Glomerular visceral epithelial cell (primary cell): ENCODE data around the gene ADGRL2.

ENCODE experiments used
- DNase-seq: peaks from one replicate; pipeline ENCODE4 v3.0.0-alpha.2; 2016; ENCODE audit errors: extremely low spot score

The ADGRL2 gene

DNA sequence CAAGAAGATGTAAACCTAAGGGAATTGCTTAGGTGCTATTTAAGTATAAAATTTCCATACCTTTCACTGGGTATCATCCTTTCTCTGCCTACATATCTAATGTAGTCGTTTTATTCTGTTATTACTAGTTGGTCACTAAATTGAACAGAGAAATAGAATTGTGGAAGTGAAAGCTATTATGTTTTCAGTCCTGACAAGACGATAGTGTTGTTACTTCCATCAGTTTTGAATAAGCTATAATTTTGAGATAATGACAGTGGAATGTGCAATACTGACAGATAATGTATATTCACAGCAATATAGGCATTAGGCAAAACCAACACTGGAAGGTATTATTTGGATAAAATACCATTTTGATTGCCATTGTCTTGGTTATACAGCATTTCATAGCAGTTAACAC lies 181.8 kb downstream of the ADGRL2 start:
- no peak for DNase-seq

DNA sequence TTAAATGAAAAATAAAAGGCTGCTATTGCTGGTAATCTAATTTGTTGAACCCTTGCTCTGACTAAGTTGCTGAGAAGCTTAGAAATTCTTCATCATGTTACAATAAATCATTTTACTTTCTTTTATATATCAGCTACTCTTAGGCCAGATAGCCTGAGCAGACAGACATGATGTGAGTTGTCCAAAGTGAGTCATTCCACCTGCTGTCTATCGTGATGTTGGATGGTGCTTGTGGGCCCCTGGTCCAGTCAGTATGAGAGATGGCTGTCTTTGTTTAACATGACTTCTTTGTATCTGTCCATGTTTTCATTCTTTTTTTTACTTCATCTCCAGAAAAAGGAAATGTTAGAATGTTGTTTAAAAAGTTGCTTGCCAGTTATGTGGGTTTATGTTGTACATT lies 188.8 kb downstream of the ADGRL2 start:
- no peak for DNase-seq

DNA sequence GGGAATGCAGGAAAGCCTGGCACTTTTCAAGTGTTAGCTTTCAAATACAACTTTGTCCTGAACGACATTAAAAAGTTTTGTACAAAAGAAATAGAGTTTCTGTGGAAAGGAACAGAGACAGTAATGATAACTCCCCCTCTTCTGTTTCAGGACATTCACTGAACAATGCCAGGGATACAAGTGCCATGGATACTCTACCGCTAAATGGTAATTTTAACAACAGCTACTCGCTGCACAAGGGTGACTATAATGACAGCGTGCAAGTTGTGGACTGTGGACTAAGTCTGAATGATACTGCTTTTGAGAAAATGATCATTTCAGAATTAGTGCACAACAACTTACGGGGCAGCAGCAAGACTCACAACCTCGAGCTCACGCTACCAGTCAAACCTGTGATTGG lies 189.5 kb downstream of the ADGRL2 start:
- no peak for DNase-seq

DNA sequence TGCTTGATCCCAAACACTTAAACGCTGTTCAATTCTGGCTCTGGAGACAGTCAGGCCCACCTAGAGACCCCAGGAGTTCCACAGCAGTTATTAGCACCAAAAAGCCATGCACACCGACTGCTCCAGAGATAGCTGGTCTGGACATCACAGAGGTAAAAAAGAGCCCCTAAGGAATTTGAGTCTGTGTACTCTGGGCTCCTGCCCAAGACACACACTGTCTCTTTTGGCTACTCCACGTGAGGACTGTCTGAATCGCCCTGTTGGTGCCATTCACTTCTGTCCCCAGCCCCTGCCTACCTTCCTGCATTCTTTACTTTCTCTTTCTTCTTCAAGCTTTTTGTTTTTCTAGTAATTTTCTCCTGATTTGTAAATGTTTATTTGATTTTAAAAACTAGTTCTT lies 197.4 kb downstream of the ADGRL2 start:
- no peak for DNase-seq

DNA sequence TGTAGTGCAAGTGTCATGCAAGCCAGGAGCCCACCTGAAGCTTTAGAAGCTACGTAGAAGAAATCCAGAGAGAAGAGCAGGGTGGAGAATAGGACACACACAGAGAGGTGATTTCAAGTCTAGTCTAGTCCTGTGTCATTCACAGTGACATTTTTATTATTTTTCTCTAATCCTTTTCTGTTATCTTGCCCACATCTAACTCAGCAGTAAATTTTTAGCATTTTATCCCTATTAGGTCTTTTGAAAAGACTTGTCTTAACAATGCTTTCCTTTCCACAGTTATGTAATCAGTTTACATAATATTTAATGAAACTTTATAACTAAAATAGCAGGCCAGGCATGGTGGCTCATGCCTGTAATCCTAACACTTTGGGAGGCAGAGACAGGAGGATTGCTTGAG lies 198.6 kb downstream of the ADGRL2 start:
- no peak for DNase-seq

DNA sequence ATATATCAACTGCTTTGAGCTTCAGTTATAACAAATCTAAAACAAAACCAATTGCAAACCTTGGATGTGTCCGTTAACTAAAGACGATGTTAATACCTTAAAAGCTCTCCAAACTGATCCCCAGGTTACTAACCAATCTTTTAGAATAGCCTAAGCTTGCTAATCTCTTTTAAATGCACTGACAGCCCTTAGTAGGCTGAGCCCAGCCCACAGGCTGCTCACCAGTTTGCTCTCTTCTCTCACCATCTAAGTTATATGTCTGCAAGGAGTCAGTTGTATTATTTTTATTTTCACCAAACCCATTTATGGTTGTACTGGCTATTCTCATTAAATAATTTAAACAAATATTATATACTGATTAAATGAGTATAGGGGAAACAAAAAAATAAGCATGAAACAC lies 199.5 kb downstream of the ADGRL2 start:
- no peak for DNase-seq

DNA sequence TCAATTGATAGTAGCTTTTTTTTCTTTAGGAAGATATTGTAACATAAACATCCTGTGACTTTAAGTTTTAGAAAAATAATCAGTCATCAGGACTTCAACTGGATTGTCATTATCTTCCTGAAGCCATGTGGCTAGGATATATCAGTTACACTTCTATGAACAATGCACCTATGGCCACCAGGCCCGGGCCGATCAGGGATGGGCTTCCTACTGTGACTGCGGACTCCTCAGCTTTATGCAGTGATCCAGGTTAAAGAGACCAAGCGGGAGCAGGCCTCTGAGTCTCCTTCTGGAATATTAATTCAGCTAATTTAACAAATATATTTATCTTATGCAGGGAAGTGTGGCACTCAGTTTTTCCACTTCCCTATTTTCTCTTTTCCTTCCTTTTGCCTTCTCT lies 200.6 kb downstream of the ADGRL2 start:
- DNase-seq = no peak

DNA sequence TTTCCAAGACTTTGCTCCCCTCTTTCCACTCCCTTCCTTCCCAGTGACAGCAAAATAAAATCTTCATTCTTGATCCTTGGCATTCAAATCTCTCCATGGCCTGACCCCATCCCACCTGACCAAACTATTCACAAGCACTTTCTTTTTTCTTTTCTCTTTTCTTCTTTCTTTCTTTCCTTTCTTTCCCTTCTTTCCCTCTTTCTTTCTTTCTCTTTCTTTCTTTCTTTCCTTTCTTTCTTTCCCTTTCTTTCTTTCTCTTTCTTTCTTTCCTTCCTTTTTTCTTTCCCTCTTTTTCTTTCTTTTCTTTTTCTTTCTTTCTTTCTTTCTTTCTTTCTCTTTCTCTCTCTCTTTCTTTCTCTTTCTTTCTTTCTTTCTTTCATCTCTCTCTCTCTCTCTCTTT lies 207.1 kb downstream of the ADGRL2 start:
- no peak for DNase-seq

DNA sequence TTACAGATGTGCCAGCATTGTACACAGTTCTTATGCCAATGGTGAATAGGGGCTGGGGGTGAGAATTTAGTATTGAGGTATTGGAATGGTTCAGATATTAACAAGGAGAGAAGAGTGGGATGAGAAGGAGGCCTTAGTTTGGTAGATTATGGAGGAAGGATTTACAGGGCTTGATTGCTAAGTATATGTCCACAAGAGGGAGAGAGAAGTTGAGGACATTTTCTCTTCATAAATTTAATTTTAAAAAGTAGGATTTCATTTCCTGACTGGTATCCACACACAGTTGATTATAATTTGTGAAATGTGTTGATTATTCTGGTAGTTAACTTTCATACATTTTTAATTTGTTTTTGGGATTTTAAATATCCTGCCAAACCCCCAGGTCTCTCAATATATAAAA lies 213.0 kb downstream of the ADGRL2 start:
- no peak for DNase-seq

DNA sequence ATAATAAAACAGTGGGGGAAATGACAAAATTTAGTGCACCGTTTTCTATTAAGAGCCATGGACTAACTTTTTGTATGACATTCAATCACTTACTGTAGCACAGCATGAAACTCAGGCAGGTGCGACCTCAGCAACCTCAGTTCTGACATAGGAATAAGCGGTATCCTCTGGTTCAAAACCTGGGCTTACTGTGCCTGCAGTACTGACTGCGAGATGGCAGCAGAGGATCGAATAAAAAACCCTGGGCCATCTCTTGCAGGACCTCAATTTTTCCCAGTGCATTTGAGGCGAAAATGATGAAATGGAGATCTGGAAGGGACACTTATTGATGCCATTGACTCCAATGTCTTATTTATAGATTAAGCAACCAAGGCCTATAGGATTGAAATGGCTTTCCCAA lies 214.7 kb downstream of the ADGRL2 start:
- no peak for DNase-seq

DNA sequence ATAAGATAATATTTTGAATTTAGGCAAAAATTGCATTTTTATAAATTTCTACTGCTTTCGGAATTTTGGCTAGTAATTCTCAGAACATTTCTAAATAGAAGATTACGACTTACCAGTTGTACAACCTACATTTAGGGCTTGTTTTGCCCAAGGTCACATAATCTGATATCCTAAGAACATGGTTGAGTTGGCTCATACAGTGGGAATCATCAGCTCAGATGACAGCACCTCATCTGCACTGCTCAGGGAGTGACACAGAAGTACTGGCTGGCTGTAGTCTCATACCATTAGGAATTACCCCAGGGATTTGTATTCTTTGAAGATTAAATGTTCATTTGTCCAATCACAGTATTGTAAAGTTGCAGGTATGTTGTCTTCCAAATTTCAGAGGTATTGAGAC lies 217.6 kb downstream of the ADGRL2 start:
- DNase-seq = no peak

DNA sequence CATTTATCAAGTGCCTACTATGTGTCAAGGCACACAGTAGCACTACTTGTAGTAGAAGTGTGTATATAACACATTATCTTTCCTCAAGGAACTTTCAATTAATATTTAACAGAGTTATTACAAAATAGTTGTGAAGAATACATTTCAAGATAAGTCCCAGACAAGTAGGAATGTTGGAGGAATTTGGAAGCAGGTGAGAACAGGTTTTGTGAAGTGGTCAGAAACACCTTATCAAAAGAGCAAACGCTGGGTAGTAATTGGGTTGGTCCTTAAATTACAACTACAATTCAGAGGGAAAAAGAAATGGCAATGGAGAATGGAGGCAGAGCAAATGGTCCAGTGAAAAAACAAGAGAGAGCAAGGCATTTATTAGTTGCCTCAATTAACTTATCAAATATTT lies 218.8 kb downstream of the ADGRL2 start:
- DNase-seq = no peak

DNA sequence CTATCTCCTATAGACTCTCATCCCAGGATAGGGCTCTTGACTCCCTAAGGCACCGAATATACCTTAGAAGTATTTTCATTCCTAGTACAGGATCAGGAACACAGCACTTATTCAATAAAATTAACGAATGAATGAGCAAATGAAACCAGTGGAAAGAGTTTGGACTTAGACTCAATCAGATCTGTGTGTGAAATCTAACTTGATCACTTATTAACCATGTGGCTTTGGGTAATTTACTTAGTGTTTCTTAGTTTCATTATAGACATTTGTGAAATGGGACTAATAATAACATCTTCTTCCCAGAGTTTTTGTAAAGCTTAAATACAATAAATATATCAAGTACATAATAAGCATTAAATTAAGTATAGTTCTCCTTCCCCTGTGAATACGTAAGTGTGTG lies 230.1 kb downstream of the ADGRL2 start:
- DNase-seq = no peak

DNA sequence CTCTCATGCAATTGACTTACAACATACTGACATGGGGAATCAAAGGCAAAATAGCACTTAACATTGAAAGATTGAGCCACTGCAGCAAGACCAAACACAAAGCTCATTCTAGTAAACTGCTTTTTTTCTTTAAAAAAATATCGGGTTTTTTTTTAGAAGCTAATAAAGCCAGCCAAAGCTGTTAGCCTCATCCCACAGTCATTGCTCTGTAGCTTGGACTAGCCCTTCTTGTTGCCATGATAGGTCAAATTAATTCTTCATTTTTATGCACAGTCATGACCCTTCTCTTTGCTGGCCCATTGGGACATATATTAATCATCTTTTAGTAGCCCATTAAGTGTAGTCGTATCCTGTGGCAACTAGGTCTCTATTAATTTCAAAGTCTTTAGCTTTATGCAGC lies 231.3 kb downstream of the ADGRL2 start:
- no peak for DNase-seq

DNA sequence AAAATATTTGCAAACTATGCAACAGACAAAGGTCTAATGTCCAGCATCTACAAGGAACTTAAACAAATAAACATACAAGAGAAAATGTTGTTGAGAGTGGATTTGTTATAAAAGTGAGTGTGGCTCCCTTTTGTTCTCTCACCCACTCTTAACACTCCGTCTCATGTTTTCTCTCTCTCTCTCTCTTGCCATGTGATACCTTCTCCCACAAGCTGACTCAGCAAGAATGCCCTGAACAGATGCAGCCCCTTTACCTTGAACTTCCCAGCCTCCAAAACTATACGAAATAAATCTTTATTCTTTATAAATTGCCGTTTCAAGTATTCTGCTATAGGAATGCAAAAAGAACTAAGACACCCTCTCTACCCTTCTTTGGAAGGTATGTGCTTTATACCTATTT lies 234.1 kb downstream of the ADGRL2 start:
- DNase-seq = no peak
